Raji (cell line): ENCODE data around the gene GRID2.

ENCODE experiments used
- POLR2A ChIP-seq: IDR thresholded peaks from 2 replicates; pipeline ENCODE4 v1.6.1; 2011; ENCODE audit warnings: low read depth, low read length, control low read depth; ENCODE audit not compliant: insufficient read depth

GRID2 gene

DNA sequence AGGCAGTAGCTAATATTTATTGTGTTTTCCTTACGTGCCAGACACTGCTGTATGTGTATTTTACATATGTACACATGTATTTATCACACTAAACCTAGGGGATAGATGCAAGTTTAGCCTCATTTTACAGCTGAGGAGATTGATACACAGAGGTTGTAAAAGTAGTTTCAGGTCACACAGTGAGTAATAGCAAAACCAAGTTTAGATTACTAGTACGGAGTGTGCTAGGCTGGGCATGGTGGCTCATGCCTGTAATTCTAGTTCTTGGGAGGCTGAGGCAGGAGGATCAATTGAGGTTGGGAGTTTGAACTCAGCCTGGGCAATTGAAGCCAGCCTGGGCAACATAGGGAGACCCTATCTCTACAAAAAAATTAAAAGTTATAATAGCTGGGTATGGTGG lies 823.7 kb downstream of the GRID2 start:
- TF ChIP-seq POLR2A: no peak

GRCh38 chr4:93132631-93133030 lies 828.9 kb downstream of the GRID2 start:
- TF ChIP-seq POLR2A: no peak

DNA sequence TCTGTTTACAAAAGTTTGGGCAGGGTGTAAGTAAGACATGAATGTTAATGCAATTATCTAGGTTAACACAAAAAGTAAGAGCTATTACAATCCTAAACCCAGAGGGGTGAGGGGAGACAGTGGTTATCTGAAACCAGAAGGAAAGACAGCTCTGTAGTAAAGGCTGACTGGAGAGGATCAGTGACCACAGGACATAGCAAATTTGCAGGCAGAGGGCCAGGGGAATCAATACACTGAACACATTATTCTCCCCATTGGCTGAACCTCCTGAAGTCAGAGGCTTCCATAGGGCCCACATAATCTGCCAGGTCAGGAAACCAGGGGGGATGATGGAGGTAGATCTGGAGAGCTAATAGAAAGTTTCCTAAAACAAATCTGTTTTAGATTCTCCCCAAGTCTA lies 835.4 kb downstream of the GRID2 start:
- no peak for TF ChIP-seq POLR2A

- no peak for TF ChIP-seq POLR2A
Observed at GRCh38 chr4:93143902-93144301, 840.1 kb downstream of the GRID2 start.

- no peak for TF ChIP-seq POLR2A
Observed at GRCh38 chr4:93144644-93145043, 840.9 kb downstream of the GRID2 start.

DNA sequence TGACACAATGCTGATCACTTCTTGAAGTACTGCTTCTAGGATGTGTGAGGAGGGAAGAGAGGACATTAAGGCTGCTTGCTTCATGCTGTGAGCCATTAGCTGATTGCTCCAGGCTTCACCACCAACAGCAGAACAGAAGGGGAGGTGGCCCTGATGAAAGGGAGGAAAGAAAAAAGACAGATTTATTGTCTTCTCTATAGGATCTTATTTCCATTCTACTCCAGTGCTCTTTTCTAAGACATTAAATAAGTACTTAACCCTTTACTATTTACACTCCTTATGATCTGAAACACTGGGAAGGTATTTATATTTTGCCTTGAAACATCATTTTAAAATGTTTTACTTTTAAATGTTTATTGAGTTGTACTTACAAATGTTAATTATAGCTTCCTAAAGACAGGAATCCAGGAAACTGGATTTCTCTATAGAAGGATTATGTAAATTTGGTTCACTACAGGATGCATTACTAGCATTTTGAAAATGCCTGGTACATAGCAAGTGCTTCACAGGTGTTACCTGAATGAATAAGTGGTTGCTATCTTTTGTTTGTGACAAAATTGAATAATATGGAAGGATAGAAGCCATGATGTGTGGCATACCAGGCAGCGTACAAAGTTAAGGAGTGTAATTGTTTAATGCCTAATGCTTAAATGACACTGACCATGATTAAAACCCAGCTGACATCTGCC lies 843.9 kb downstream of the GRID2 start:
- no peak for TF ChIP-seq POLR2A

DNA sequence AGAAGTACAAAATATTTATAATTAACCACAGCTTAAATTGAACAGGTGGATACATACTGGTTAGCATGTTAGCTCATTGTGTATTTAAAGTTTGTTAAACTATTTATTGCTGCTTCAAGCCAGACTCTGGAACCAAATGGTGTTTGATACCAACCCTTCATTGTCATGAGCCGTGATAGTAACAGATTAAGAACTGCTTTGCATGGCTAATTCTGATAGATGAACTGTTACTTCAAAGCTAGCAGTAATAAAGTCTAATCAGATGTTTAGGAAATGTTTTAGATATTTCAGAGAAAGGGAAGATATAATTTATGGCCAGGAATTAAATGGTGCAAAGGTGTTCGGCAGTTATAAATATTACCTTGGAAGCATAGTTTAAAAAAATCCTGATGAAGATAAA lies 848.7 kb downstream of the GRID2 start:
- no peak for TF ChIP-seq POLR2A

- TF ChIP-seq POLR2A: no peak
Observed at GRCh38 chr4:93157986-93158385, 854.2 kb downstream of the GRID2 start.

DNA sequence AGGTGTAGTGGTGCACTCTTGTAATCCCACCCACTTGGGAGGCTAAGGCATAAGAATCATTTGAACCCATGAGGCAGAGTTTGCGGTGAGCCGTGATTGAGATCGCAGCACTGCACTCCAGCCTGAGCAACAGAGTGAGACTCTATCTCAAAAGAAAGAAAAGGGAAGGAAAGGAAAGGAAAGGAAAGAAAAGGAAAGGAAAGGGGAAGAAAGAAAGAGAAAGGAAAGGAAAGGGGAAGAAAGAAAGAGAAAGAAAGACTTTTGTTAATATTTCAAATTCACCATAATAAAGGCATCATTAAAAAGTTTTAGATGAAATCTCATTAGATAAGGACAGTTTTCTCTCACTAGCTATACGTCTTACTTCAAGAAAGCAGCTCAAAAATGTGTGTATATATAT lies 864.3 kb downstream of the GRID2 start:
- no peak for TF ChIP-seq POLR2A

DNA sequence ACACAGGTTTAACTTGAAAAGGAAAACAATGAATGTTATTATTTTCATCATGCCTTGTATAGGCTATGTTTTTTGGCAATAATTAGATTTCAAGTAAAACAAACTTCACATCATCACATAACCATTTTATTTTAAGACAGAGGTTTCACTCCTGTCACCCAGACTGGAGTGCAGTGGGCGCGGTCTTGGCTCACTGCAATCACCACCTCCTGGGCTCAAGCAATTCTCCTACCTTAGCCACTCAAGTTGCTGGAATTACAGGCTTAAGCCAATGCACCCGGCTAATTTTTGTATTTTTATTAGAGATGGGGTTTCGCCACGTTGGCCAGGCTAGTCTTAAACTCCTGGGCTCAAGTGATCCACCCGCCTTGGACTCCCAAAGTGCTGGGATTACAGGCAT lies 866.2 kb downstream of the GRID2 start:
- no peak for TF ChIP-seq POLR2A

DNA sequence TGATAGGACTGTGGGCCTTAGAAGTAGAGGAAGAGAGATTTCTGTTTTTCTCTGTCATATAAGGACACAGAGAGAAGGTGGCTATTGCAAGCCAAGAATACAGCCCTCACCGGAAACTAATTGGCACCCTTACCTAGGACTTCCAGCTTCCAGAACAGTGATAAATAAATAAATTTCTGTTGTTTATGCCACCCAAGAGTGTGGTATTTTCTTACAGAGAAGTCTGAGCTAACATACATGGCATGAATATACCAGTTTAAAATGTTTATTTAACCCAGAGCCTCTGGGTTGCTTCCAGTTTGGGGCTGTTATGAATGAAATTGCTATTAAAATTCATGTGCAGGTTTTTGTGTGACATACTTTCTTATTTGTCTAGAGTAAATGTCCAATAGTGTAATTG lies 870.8 kb downstream of the GRID2 start:
- TF ChIP-seq POLR2A: no peak

GRCh38 chr4:93178279-93178678 lies 874.5 kb downstream of the GRID2 start:
- TF ChIP-seq POLR2A: no peak

DNA sequence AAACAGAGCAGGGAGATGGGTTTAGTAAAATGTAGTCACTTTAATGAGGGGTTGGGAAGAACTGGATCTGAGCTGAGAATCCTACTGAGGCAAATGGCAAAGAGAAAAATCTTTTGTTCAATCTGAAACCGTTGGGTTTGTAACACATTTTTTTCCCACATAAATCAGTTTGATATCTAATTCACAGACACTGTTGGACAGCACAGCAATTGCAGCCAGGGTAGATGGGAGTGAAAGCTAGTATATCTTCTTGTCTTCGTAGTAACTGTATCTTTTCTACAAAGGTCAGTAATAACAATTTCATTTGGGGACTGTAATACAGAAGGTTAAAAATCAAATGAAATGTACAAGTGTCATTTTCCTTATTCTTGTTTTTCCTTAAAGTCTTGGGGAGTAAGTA lies 875.3 kb downstream of the GRID2 start:
- no peak for TF ChIP-seq POLR2A

- no peak for TF ChIP-seq POLR2A
Observed at GRCh38 chr4:93182722-93183121, 879.0 kb downstream of the GRID2 start.

GRCh38 chr4:93183576-93183975 lies 879.8 kb downstream of the GRID2 start:
- TF ChIP-seq POLR2A: no peak

- no peak for TF ChIP-seq POLR2A
Observed at GRCh38 chr4:93184053-93184452, 880.3 kb downstream of the GRID2 start.

DNA sequence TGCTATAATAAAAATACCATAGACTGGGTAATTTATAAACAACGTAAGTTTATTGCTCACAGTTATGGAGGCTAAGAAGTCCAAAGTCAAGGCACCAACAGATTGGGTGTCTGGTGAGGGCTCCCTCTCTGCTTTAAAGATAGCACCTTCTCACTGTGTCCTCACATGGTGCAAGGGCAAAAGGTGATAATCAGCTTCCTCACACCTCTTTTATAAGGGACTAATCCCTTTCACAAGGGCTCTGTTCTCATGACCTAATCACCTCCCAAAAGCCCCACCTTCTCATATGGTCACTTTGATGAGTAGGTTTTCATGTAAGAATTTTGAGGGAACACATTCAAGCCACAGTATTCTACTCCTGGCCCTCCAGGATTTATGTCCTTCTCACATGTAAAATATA lies 883.1 kb downstream of the GRID2 start:
- TF ChIP-seq POLR2A: no peak
